ENCODE measurements around the gene PCBD2.
"Not testable (repeated sequence)": the region's sequence is repeated elsewhere in the genome, so short reads cannot be mapped to it uniquely, and the experiment has no call there.

Gene PCBD2

DNA sequence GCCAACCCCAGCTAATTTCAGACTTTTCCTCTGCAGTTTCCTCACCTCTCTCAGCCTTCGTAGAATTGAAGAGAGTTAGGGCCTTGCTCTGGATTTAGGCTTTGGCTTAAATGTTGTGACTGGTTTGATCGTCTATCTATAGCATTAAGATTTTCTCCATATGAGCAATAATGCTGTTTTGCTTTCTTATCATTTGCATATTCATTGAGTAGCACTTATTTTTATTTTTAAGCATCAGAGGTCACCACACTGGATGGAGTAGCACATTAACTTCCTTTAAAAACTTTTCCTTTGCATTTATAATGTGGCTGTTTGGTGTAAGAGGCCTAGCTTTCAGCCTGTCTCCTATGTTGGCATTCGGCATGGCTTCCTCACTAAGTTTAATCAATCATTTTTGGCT is 12.6 kb upstream of the PCBD2 start:
- TF ChIP-seq, protein P1, sequence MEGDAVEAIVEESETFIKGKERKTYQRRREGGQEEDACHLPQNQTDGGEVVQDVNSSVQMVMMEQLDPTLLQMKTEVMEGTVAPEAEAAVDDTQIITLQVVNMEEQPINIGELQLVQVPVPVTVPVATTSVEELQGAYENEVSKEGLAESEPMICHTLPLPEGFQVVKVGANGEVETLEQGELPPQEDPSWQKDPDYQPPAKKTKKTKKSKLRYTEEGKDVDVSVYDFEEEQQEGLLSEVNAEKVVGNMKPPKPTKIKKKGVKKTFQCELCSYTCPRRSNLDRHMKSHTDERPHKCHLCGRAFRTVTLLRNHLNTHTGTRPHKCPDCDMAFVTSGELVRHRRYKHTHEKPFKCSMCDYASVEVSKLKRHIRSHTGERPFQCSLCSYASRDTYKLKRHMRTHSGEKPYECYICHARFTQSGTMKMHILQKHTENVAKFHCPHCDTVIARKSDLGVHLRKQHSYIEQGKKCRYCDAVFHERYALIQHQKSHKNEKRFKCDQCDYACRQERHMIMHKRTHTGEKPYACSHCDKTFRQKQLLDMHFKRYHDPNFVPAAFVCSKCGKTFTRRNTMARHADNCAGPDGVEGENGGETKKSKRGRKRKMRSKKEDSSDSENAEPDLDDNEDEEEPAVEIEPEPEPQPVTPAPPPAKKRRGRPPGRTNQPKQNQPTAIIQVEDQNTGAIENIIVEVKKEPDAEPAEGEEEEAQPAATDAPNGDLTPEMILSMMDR (IDR thresholded peaks at IDR 0.05; ENCODE audit: extremely low read depth, missing control alignments): no peak
- no peak for DNase-seq (ENCODE audit: low spot score)

DNA sequence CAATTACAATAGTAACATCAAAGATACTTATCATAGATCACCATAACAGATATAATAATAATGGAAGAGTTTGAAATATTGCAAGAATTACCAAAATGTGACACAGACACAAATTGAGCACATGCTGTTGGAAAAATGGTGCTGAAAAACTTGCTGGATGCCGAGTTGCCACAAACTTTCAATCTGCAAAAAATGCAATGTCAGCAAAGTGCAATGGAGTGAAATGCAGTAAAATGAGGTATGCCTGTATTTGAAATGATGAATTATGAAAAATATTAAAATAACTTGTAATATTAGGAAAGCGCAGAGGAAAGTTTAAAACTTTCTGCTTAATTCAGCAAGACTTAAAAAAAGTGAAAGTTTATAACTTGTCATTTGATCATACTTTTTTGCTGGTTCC is 12.0 kb upstream of the PCBD2 start:
- DNase-seq (ENCODE audit: low spot score): no peak
- TF ChIP-seq, protein P1 (IDR thresholded peaks at IDR 0.05; ENCODE audit: extremely low read depth, missing control alignments): no peak

DNA sequence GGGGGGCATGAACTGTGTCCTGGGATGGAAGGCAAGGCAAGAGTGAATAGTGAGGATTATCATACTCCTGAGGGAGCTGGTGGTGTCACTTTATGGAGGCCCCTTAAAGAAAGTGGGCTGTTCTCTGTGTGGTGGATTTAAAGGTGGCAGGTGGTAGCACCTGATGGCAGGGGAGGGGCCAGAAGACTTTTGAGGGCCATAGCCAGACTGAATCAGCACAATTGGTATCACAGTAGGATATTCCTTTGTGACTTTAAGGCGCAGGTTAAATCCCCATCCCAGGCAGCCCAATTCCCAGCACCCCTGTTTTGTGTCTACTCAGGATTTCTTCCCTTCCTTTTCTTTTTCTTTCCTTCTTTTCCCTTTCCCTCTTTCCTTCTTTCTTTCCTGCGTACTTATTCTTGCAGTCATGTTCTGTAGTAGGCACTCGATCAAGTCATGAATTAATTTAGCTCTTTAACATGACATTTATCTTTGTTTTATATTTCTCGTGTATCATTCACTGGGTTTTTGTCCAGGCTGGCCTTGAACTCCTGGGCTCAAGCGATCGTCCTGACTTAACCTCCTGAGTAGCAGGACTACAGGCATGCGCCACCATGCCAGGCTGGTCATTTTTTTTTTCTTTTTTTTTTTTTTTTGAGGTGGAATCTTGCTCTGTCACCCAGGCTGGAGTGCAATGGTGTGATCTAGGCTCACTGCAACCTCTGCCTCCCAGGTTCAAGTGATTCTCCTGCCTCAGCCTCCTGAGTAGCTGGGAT is 11.0 kb upstream of the PCBD2 start:
- no peak for DNase-seq (ENCODE audit: low spot score)
- TF ChIP-seq, protein P1 (IDR thresholded peaks at IDR 0.05; ENCODE audit: extremely low read depth, missing control alignments): no peak

DNA sequence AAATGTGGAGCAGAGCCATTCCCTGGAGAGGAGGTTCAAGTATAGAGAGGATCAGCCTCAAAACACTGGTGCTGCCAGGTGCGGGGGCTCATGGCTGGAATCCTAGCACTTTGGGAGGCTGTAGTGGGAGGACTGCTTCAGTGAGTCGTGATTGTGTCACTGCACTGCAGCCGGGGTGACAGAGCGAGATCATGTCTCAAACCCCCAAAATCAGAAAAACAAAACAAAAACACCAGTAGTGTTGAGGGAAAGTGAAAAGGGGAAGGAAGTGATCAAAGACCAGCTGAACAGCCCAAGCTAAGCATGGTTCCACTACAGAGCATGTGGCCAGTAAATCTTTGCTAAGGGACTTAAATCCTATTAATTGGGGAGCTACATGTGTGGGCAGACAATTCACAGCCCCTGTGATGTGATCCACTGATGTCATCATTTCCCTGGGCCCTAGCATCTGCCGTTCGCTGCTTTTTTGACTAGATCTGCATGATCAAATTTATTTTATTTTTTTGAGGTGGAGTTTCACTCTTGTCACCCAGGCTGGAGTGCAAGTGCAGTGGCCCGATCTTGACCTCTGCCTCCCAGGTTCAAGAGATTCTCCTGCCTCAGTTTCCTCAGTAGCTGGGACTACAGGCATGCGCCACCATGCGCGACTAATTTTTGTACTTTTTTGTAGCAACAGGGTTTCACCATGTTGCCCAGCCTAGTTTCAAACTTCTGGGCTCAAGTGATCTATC is 2.7 kb upstream of the PCBD2 start:
- TF ChIP-seq, protein P1 (IDR thresholded peaks at IDR 0.05; ENCODE audit: extremely low read depth, missing control alignments): no peak
- DNase-seq (ENCODE audit: low spot score): peak; percentile 77

DNA sequence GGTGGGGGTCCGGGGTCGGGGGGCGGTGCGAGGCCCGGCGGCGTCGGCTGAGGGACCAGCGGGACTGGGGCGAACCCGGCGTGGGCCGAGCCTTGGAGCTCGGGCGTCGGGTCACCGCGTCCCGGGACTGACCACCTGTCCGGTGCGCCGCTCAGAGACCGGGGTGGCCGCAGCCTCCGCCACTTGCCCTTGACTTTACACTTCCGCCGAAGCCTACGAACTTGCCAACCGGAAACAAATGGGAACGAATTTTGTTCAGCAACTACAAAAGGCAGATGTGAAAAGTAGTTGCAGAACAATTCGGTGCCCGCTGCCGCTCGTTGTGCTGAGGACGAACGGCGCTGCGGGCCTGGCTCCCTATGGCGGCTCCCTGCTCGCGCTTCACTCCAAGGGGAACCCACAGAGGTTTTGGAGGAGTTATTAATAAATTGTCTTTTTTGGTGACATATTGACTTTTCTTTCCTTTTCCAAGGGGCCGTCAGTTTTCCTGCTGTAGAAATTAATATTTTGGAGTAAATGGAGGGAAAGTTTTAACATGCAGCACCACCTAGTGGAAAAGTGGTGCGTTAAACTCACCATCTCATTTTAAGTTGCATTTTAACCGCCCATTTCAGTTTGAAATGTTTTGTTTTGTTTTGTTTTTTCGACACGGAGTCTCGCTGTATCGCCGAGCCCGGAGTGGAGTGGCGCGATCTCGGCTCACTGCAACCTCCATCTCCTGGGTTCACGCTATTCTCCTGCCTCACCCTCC is 490 bp downstream of the PCBD2 start:
- TF ChIP-seq, protein P1 (IDR thresholded peaks at IDR 0.05; ENCODE audit: extremely low read depth, missing control alignments): peak; percentile 32
- DNase-seq (ENCODE audit: low spot score): peak; percentile 66

DNA sequence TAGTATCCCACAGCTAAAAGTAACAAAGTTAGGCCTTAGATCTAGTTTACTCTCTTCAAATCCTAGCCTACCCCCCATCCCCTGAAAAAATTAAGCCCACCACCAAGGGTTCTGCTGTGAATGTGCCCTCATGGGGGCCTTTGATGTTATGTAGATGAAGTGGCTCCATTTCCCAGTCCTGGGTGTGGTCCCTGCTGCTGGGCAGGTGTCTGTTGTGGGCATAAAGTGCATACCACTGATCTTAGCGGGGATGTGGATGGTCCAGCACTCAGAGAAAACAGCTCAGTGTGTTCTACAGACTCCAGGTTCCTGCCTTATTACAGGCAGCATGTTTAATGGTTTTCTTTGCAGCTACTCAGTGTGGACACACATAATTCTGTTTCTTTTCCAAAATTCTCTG is 1.9 kb downstream of the PCBD2 start:
- TF ChIP-seq, protein P1 (IDR thresholded peaks at IDR 0.05; ENCODE audit: extremely low read depth, missing control alignments): no peak
- DNase-seq (ENCODE audit: low spot score): no peak

DNA sequence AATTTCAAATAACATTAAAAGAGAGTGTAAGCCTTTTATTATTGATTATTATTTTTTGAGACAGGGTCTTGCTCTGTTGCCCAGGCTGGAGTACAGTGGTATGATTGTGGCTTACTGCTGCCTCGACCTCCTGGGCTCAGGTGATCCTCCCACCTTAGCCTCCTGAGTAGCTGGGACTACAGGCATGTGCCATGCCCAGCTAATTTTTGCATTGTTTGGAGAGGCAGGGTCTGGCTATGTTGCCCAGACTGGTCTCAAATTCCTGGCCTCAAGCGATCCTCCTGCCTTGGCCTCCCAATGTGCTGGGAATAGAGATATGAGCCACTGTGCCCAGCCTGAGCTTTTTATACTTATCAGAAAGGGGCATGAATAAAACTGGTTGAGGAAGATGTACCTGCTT is 5.8 kb downstream of the PCBD2 start:
- DNase-seq (ENCODE audit: low spot score): not testable (repeated sequence)

Data from GM20000 (cell line).